Testis (tissue), 2 donors: ENCODE results near the gene PITPNC1.

Experiments used
- CTCF ChIP-seq, 3 experiments: fragments of 450-650 bp in 2 of 3; fragments of 200-600 bp in 1 of 3; sonication (generic) in 1 of 3; IDR thresholded peaks; one replicate each; pipeline ENCODE4 v1.5.1; 2016 to 2019; ENCODE audit warnings: antibody characterized with exemption in 3 of 3, mild to moderate bottlenecking in 2 of 3, moderate library complexity in 1 of 3
- POLR2A ChIP-seq: fragments of 450-650 bp; IDR thresholded peaks from one replicate; pipeline ENCODE4 v1.6.1; 2017; ENCODE audit warnings: antibody characterized with exemption, mild to moderate bottlenecking, moderate library complexity

GRCh38 chr17:67349420-67349819 is 27.7 kb upstream of the PITPNC1 start:
- TF ChIP-seq CTCF (IDR thresholded peaks at IDR 0.05) (no peak), POLR2A (no peak)
